Central memory CD8-positive, alpha-beta T cell (primary cell): ENCODE measurements around the gene EPB41L1.

ENCODE experiments used
- ATAC-seq: fragments of 150-1000 bp; cut with Tn5 transposase; replicated peaks from 2 replicates; pipeline ENCODE4 v1.10.0; 2022; ENCODE audit warnings: mild to moderate bottlenecking, moderate FRiP score, moderate number of reproducible peaks; ENCODE audit not compliant: poor library complexity, severe bottlenecking; ENCODE audit errors: extremely low read depth
- DNase-seq, 2 donors: peaks; one replicate each; pipeline ENCODE4 v3.0.0; 2021; ENCODE audit warnings: low spot score in 2 of 2
- H3K27ac Mint-ChIP-seq: one replicate; pipeline ENCODE4 v1.8.0; 2022; ENCODE audit warnings: low read depth, mild to moderate bottlenecking, moderate library complexity, mixed read lengths
- H3K27me3 Mint-ChIP-seq: one replicate; pipeline ENCODE4 v1.8.0; 2022; ENCODE audit warnings: mixed read lengths
- H3K36me3 Mint-ChIP-seq: one replicate; pipeline ENCODE4 v1.8.0; 2022; ENCODE audit warnings: mild to moderate bottlenecking, moderate library complexity, mixed read lengths; ENCODE audit not compliant: insufficient read depth
- H3K4me1 Mint-ChIP-seq: one replicate; pipeline ENCODE4 v1.8.0; 2022; ENCODE audit warnings: mixed read lengths
- H3K4me3 Mint-ChIP-seq: one replicate; pipeline ENCODE4 v1.8.0; 2022; ENCODE audit warnings: mild to moderate bottlenecking, moderate library complexity, mixed read lengths
- H3K9me3 Mint-ChIP-seq: one replicate; pipeline ENCODE4 v1.8.0; 2022; ENCODE audit warnings: mixed read lengths

The EPB41L1 gene

GRCh38 chr20:36268440-36269342 lies 114.2 kb downstream of the EPB41L1 start:
- H3K9me3 Mint-ChIP-seq: no peaks in the 10 kb centered on the region
- no peak overlapping the region for H3K4me3 Mint-ChIP-seq
- H3K27ac Mint-ChIP-seq: no peak overlapping the region
- H3K27me3 Mint-ChIP-seq: peaks cover 24% of the 10 kb centered on the region
- no peak for DNase-seq
- no peaks in the 10 kb centered on the region for H3K36me3 Mint-ChIP-seq
- ATAC-seq: no peak
- no peaks in the 10 kb centered on the region for H3K4me1 Mint-ChIP-seq

GRCh38 chr20:36269507-36269906 lies 115.0 kb downstream of the EPB41L1 start:
- H3K36me3 Mint-ChIP-seq: no peaks in the 10 kb centered on the region

GRCh38 chr20:36270744-36271638 lies 116.5 kb downstream of the EPB41L1 start:
- Mint-ChIP-seq H3K27ac (no peak overlapping the region), H3K9me3 (no peaks in the 10 kb centered on the region), H3K4me1 (no peaks in the 10 kb centered on the region), H3K36me3 (no peaks in the 10 kb centered on the region), H3K27me3 (peaks cover 45% of the 10 kb centered on the region), H3K4me3 (no peak overlapping the region)
- ATAC-seq: no peak
- no peak for DNase-seq

More at GRCh38 chr20:36269507-36269906, 115.0 kb downstream of the EPB41L1 start:
- DNase-seq (no peak), ATAC-seq (no peak)
- no peaks in the 10 kb centered on the region for H3K4me1 Mint-ChIP-seq
- no peak overlapping the region for H3K4me3 Mint-ChIP-seq
- H3K9me3 Mint-ChIP-seq: no peaks in the 10 kb centered on the region
- peaks cover 32% of the 10 kb centered on the region for H3K27me3 Mint-ChIP-seq
- H3K27ac Mint-ChIP-seq: no peak overlapping the region

- no peak overlapping the region for H3K27ac Mint-ChIP-seq
- no peaks in the 10 kb centered on the region for H3K4me1 Mint-ChIP-seq
- H3K27me3 Mint-ChIP-seq: peaks cover 47% of the 10 kb centered on the region
These were observed 117.4 kb downstream of the EPB41L1 start for GRCh38 chr20:36271639-36272546.

GRCh38 chr20:36272547-36273220 lies 118.1 kb downstream of the EPB41L1 start:
- no peak for DNase-seq
- Mint-ChIP-seq H3K27ac (no peak overlapping the region), H3K27me3 (peaks cover 55% of the 10 kb centered on the region), H3K36me3 (no peaks in the 10 kb centered on the region), H3K4me3 (no peak overlapping the region), H3K9me3 (no peaks in the 10 kb centered on the region), H3K4me1 (no peaks in the 10 kb centered on the region)
- ATAC-seq: no peak

More at GRCh38 chr20:36271639-36272546, 117.4 kb downstream of the EPB41L1 start:
- H3K36me3 Mint-ChIP-seq: no peaks in the 10 kb centered on the region
- H3K4me3 Mint-ChIP-seq: no peak overlapping the region
- H3K9me3 Mint-ChIP-seq: no peaks in the 10 kb centered on the region
- ATAC-seq (no peak), DNase-seq (no peak)

GRCh38 chr20:36273414-36274180 lies 119.1 kb downstream of the EPB41L1 start:
- ATAC-seq (no peak), DNase-seq (no peak)
- Mint-ChIP-seq H3K36me3 (no peaks in the 10 kb centered on the region), H3K27ac (no peak overlapping the region), H3K4me1 (no peaks in the 10 kb centered on the region), H3K27me3 (peaks cover 62% of the 10 kb centered on the region), H3K9me3 (no peaks in the 10 kb centered on the region), H3K4me3 (no peak overlapping the region)

GRCh38 chr20:36274181-36274841 lies 119.8 kb downstream of the EPB41L1 start:
- Mint-ChIP-seq H3K4me1 (no peaks in the 10 kb centered on the region), H3K36me3 (no peaks in the 10 kb centered on the region), H3K27ac (no peak overlapping the region), H3K9me3 (no peaks in the 10 kb centered on the region), H3K27me3 (peaks cover 62% of the 10 kb centered on the region), H3K4me3 (no peak overlapping the region)
- ATAC-seq (no peak), DNase-seq (no peak)

GRCh38 chr20:36275011-36275410 lies 120.5 kb downstream of the EPB41L1 start:
- Mint-ChIP-seq H3K27me3 (peaks cover 64% of the 10 kb centered on the region), H3K4me3 (no peak overlapping the region), H3K36me3 (no peaks in the 10 kb centered on the region), H3K9me3 (no peaks in the 10 kb centered on the region), H3K4me1 (no peaks in the 10 kb centered on the region), H3K27ac (no peak overlapping the region)
- no peak for ATAC-seq
- DNase-seq: no peak

GRCh38 chr20:36275441-36276189 lies 121.1 kb downstream of the EPB41L1 start:
- Mint-ChIP-seq H3K27ac (no peak overlapping the region), H3K27me3 (peaks cover 70% of the 10 kb centered on the region), H3K36me3 (no peaks in the 10 kb centered on the region), H3K4me3 (no peak overlapping the region), H3K4me1 (no peaks in the 10 kb centered on the region), H3K9me3 (no peaks in the 10 kb centered on the region)
- DNase-seq (no peak), ATAC-seq (no peak)

- no peaks in the 10 kb centered on the region for H3K9me3 Mint-ChIP-seq
- H3K4me1 Mint-ChIP-seq: no peaks in the 10 kb centered on the region
- H3K27me3 Mint-ChIP-seq: peaks cover 74% of the 10 kb centered on the region
- H3K36me3 Mint-ChIP-seq: peaks cover 2% of the 10 kb centered on the region
- H3K27ac Mint-ChIP-seq: no peak overlapping the region
- H3K4me3 Mint-ChIP-seq: no peak overlapping the region
- ATAC-seq (no peak), DNase-seq (no peak)
These were observed 123.0 kb downstream of the EPB41L1 start for GRCh38 chr20:36277546-36277945.
